ENCODE results near the gene LAMP5.

Gene LAMP5

GRCh38 chr20:9517297-9518162, 3.1 kb downstream of the LAMP5 start:
- Histone ChIP-seq H3K9me3 (ENCODE audit: low read length) (no peaks in the 10 kb centered on the region), H3K4me2 (ENCODE audit: low read length) (no peak overlapping the region), H4K20me1 (ENCODE audit: insufficient read depth, low read length) (no peaks in the 10 kb centered on the region), H3K27ac (ENCODE audit: low read depth, low read length, poor library complexity, severe bottlenecking) (no peak overlapping the region), H3K4me1 (ENCODE audit: insufficient read depth, low read length, severe bottlenecking) (no peaks in the 10 kb centered on the region), H2AFZ (ENCODE audit: low read length) (no peak overlapping the region), H3K9ac (ENCODE audit: low read length) (no peak overlapping the region), H3K27me3 (ENCODE audit: insufficient read depth, low read length) (no peaks in the 10 kb centered on the region), H3K9me2 (ENCODE audit: low read depth, low read length) (no peaks in the 10 kb centered on the region), H3K79me2 (ENCODE audit: insufficient read depth, low read length) (no peaks in the 10 kb centered on the region), H3K36me3 (ENCODE audit: insufficient read depth, low read length) (no peaks in the 10 kb centered on the region), H3K4me3 (ENCODE audit: low read depth, low read length, poor library complexity, severe bottlenecking) (no peak overlapping the region), H3F3A (ENCODE audit: insufficient read depth, low read length) (no peaks in the 10 kb centered on the region)
- TF ChIP-seq CTCF (IDR thresholded peaks at IDR 0.05; ENCODE audit: low read length), result no peak
- no peak for TF ChIP-seq EZH2 (IDR thresholded peaks at IDR 0.05; ENCODE audit: borderline replicate concordance, low read length)

GRCh38 chr20:9518576-9519175, 4.3 kb downstream of the LAMP5 start:
- Histone ChIP-seq H3K9ac (ENCODE audit: low read length) (no peak overlapping the region), H3K27ac (ENCODE audit: low read depth, low read length, poor library complexity, severe bottlenecking) (no peak overlapping the region), H3K9me3 (ENCODE audit: low read length) (no peaks in the 10 kb centered on the region), H3K79me2 (ENCODE audit: insufficient read depth, low read length) (no peaks in the 10 kb centered on the region), H3K36me3 (ENCODE audit: insufficient read depth, low read length) (no peaks in the 10 kb centered on the region), H3K4me3 (ENCODE audit: low read depth, low read length, poor library complexity, severe bottlenecking) (no peak overlapping the region), H3K9me2 (ENCODE audit: low read depth, low read length) (no peaks in the 10 kb centered on the region), H3K27me3 (ENCODE audit: insufficient read depth, low read length) (no peaks in the 10 kb centered on the region), H3K4me1 (ENCODE audit: insufficient read depth, low read length, severe bottlenecking) (no peaks in the 10 kb centered on the region), H2AFZ (ENCODE audit: low read length) (no peak overlapping the region), H3K4me2 (ENCODE audit: low read length) (no peak overlapping the region), H3F3A (ENCODE audit: insufficient read depth, low read length) (no peaks in the 10 kb centered on the region), H4K20me1 (ENCODE audit: insufficient read depth, low read length) (no peaks in the 10 kb centered on the region)
- TF ChIP-seq CTCF (IDR thresholded peaks at IDR 0.05; ENCODE audit: low read length) (no peak), EZH2 (IDR thresholded peaks at IDR 0.05; ENCODE audit: borderline replicate concordance, low read length) (no peak)

DNA sequence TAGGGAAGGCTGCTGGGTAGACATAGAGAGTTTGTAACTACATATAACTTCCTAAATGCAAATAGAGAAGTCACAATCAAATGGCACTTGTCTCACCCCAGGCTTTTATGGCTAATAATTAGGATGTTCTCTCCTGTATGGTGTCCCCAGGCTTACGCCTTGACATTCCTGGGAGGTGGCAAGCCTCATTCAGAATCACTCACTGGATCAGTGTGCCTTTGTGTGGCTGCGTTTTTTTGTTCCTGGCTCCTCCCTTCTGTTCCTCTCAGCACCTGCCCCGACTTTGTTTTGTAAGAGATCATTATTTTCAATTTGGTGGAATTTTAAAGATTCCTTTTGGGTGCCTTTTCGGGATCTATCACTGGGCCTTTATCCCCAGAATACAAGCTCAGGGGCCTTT, 5.7 kb downstream of the LAMP5 start:
- Histone ChIP-seq H3K9ac (ENCODE audit: low read length) (no peak overlapping the region), H3K27me3 (ENCODE audit: insufficient read depth, low read length) (no peaks in the 10 kb centered on the region), H3K36me3 (ENCODE audit: insufficient read depth, low read length) (no peaks in the 10 kb centered on the region), H4K20me1 (ENCODE audit: insufficient read depth, low read length) (no peaks in the 10 kb centered on the region), H3K4me1 (ENCODE audit: insufficient read depth, low read length, severe bottlenecking) (no peaks in the 10 kb centered on the region), H3K27ac (ENCODE audit: low read depth, low read length, poor library complexity, severe bottlenecking) (no peak overlapping the region), H3F3A (ENCODE audit: insufficient read depth, low read length) (no peaks in the 10 kb centered on the region), H3K4me3 (ENCODE audit: low read depth, low read length, poor library complexity, severe bottlenecking) (no peak overlapping the region), H3K9me3 (ENCODE audit: low read length) (no peaks in the 10 kb centered on the region), H2AFZ (ENCODE audit: low read length) (no peak overlapping the region), H3K9me2 (ENCODE audit: low read depth, low read length) (no peaks in the 10 kb centered on the region), H3K79me2 (ENCODE audit: insufficient read depth, low read length) (no peaks in the 10 kb centered on the region), H3K4me2 (ENCODE audit: low read length) (no peak overlapping the region)
- no peak for TF ChIP-seq EZH2 (IDR thresholded peaks at IDR 0.05; ENCODE audit: borderline replicate concordance, low read length)
- no peak for TF ChIP-seq CTCF (IDR thresholded peaks at IDR 0.05; ENCODE audit: low read length)

Data from OCI-LY1 (cell line).